IPS-20b (cell line): ENCODE data around the gene FAM184A.
"Not testable (repeated sequence)": the region's sequence is repeated elsewhere in the genome, so short reads cannot be mapped to it uniquely, and the experiment has no call there.

Experiments
- H3K27ac ChIP-seq: one replicate; pipeline ENCODE4 v1.5.1; 2013; ENCODE audit warnings: low read length
- H3K27me3 ChIP-seq: 2 replicates; pipeline ENCODE4 v1.6.1; 2013; ENCODE audit warnings: mild to moderate bottlenecking, low read length, inconsistent platforms; ENCODE audit not compliant: insufficient read depth
- H3K36me3 ChIP-seq: 2 replicates; pipeline ENCODE4 v1.6.1; 2013; ENCODE audit warnings: low read depth, mild to moderate bottlenecking, inconsistent platforms, low read length, moderate library complexity; ENCODE audit not compliant: insufficient read depth
- H3K4me1 ChIP-seq: 2 replicates; pipeline ENCODE4 v1.6.1; 2013; ENCODE audit warnings: mild to moderate bottlenecking, control low read depth, inconsistent platforms, low read length, moderate library complexity; ENCODE audit not compliant: insufficient read depth
- H3K4me3 ChIP-seq: 2 replicates; pipeline ENCODE4 v1.5.1; 2013; ENCODE audit warnings: mild to moderate bottlenecking, low read length, inconsistent platforms
- H3K9ac ChIP-seq: 2 replicates; pipeline ENCODE4 v1.6.1; 2013; ENCODE audit warnings: low read depth, mild to moderate bottlenecking, inconsistent platforms, low read length, moderate library complexity
- H3K9me3 ChIP-seq: 2 replicates; pipeline ENCODE4 v1.6.1; 2013; ENCODE audit warnings: mild to moderate bottlenecking, low read depth, low read length, inconsistent platforms; ENCODE audit not compliant: insufficient read depth

Gene FAM184A

GRCh38 chr6:119006974-119007373 lies 71.5 kb downstream of the FAM184A start:
- H3K9ac ChIP-seq = no peak overlapping the region
- H3K4me3 ChIP-seq = no peak overlapping the region
- H3K27ac ChIP-seq = no peak overlapping the region
- H3K4me1 ChIP-seq = no peaks in the 10 kb centered on the region; the same call in 1 of the 2 replicates
- H3K9me3 ChIP-seq = 0 out of 2 replicates have a peak, but pooled peaks cover 7% of the 10 kb centered on the region
- peaks cover 22% of the 10 kb centered on the region for H3K36me3 ChIP-seq
- H3K27me3 ChIP-seq = no peaks in the 10 kb centered on the region

DNA sequence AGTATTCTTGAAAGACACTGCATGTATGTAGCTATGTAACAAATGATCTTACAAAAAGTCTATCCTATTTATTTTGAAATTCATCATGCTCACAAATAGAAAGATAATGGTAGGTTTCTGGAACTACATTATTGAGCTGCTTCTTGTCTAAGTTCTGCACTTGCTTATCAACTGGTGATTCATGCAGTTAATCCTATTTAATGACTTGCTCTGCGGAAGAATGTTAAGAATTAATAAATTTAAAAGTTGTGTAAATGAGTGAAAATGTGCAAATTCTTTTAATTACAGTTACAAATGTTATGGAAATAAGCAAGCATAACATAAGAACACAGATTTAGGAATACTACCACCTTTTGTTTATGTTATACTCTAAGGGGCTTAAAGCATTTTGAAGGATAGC lies 76.4 kb downstream of the FAM184A start:
- Histone ChIP-seq H3K9me3 (no peaks in the 10 kb centered on the region), H3K27ac (no peak overlapping the region), H3K27me3 (no peaks in the 10 kb centered on the region), H3K4me1 (no peaks in the 10 kb centered on the region; the same call in 1 of the 2 replicates), H3K4me3 (no peak overlapping the region), H3K36me3 (peaks cover 14% of the 10 kb centered on the region; the same call in 1 of the 2 replicates), H3K9ac (no peak overlapping the region)

- no peak overlapping the region for H3K9ac ChIP-seq
- H3K27me3 ChIP-seq = no peaks in the 10 kb centered on the region
- H3K9me3 ChIP-seq = no peaks in the 10 kb centered on the region
- no peak overlapping the region for H3K27ac ChIP-seq
- no peak overlapping the region for H3K4me3 ChIP-seq
- H3K4me1 ChIP-seq = no peaks in the 10 kb centered on the region; the same call in 1 of the 2 replicates
- H3K36me3 ChIP-seq = 0 out of 2 replicates have a peak, but pooled peaks cover 9% of the 10 kb centered on the region
These were observed 78.9 kb downstream of the FAM184A start for GRCh38 chr6:118999494-119000040.

DNA sequence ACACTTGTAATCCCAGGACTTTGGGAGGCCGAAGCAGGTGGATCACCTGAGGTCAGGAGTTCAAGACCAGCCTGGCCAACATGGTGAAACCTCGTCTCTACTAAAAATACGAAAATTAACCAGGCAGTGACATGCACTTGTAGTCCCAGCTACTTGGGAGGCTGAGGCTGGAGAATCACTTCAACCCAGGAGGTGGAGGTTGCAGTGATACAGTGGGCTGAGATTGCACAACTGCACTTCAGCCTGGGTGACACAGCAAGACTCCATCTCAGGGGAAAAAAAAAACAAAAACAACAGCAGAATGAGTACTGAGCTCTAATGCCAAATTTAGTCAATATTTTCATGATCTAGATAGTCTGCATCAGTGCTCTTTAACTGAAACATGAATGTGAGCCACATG lies 81.0 kb downstream of the FAM184A start:
- H3K36me3 ChIP-seq, H3K9me3 ChIP-seq, H3K4me1 ChIP-seq, H3K27me3 ChIP-seq, H3K4me3 ChIP-seq, H3K27ac ChIP-seq, H3K9ac ChIP-seq: not testable (repeated sequence)

DNA sequence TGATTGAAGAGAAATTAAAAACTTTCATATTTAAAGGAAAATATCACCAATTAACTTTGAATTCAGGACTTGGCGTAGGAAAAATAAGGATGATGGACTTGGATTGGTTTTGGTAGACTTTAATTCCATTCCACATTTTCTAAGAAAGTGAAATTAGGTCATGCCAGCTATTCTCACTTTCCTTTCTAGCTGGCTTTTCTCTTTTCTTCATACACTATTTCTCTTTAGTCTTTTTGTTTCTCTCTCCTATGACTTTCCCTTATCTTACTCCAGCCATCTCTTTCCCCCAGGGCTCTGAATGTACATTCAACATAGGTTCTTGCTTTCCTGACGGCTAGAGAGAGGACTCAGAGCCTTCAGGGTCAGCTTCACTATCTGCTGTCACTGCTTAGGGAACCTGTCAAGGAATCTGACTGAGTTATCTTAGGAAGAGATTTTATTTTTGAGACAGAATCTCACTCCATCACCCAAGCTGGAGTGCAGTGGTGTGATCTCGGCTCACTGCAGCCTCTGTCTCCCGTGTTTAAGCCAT lies 82.1 kb downstream of the FAM184A start:
- Histone ChIP-seq H3K36me3 (0 out of 2 replicates have a peak, but pooled peaks cover 5% of the 10 kb centered on the region), H3K4me3 (no peak overlapping the region), H3K9ac (no peak overlapping the region), H3K27me3 (no peaks in the 10 kb centered on the region), H3K4me1 (no peaks in the 10 kb centered on the region), H3K27ac (no peak overlapping the region), H3K9me3 (no peaks in the 10 kb centered on the region)

GRCh38 chr6:118993803-118994251 lies 84.6 kb downstream of the FAM184A start:
- H3K27ac ChIP-seq = no peak overlapping the region
- 0 out of 2 replicates have a peak, but pooled peaks cover 4% of the 10 kb centered on the region for H3K36me3 ChIP-seq
- no peaks in the 10 kb centered on the region for H3K4me1 ChIP-seq
- no peaks in the 10 kb centered on the region for H3K27me3 ChIP-seq
- no peaks in the 10 kb centered on the region for H3K9me3 ChIP-seq
- no peak overlapping the region for H3K4me3 ChIP-seq
- H3K9ac ChIP-seq = no peak overlapping the region

- no peaks in the 10 kb centered on the region for H3K9me3 ChIP-seq
- H3K36me3 ChIP-seq = no peaks in the 10 kb centered on the region
- no peaks in the 10 kb centered on the region for H3K27me3 ChIP-seq
- no peaks in the 10 kb centered on the region for H3K4me1 ChIP-seq
- H3K9ac ChIP-seq = no peak overlapping the region
- H3K4me3 ChIP-seq = no peak overlapping the region
- H3K27ac ChIP-seq = no peak overlapping the region
These were observed 85.1 kb downstream of the FAM184A start for GRCh38 chr6:118993358-118993757.

- Histone ChIP-seq H3K4me3 (no peak overlapping the region), H3K9me3 (no peaks in the 10 kb centered on the region), H3K4me1 (no peaks in the 10 kb centered on the region), H3K27ac (no peak overlapping the region), H3K9ac (no peak overlapping the region), H3K36me3 (no peaks in the 10 kb centered on the region), H3K27me3 (no peaks in the 10 kb centered on the region)
These were observed 86.2 kb downstream of the FAM184A start for GRCh38 chr6:118992186-118992795.

GRCh38 chr6:118986312-118986711 lies 92.2 kb downstream of the FAM184A start:
- Histone ChIP-seq H3K4me3 (no peak overlapping the region), H3K27me3 (no peaks in the 10 kb centered on the region), H3K36me3 (no peaks in the 10 kb centered on the region), H3K9me3 (no peaks in the 10 kb centered on the region), H3K9ac (no peak overlapping the region), H3K27ac (no peak overlapping the region), H3K4me1 (no peaks in the 10 kb centered on the region)

- no peak overlapping the region for H3K27ac ChIP-seq
- no peak overlapping the region for H3K4me3 ChIP-seq
- no peaks in the 10 kb centered on the region for H3K4me1 ChIP-seq
- H3K9ac ChIP-seq = no peak overlapping the region
- H3K27me3 ChIP-seq = no peaks in the 10 kb centered on the region
- H3K9me3 ChIP-seq = no peaks in the 10 kb centered on the region
- H3K36me3 ChIP-seq = no peaks in the 10 kb centered on the region
These were observed 93.2 kb downstream of the FAM184A start for GRCh38 chr6:118985123-118985830.

- no peak overlapping the region for H3K9ac ChIP-seq
- H3K4me3 ChIP-seq = no peak overlapping the region
- no peaks in the 10 kb centered on the region for H3K4me1 ChIP-seq
- H3K9me3 ChIP-seq = no peaks in the 10 kb centered on the region
- H3K27ac ChIP-seq = no peak overlapping the region
- no peaks in the 10 kb centered on the region for H3K36me3 ChIP-seq
- no peaks in the 10 kb centered on the region for H3K27me3 ChIP-seq
These were observed 94.1 kb downstream of the FAM184A start for GRCh38 chr6:118984342-118984741.

DNA sequence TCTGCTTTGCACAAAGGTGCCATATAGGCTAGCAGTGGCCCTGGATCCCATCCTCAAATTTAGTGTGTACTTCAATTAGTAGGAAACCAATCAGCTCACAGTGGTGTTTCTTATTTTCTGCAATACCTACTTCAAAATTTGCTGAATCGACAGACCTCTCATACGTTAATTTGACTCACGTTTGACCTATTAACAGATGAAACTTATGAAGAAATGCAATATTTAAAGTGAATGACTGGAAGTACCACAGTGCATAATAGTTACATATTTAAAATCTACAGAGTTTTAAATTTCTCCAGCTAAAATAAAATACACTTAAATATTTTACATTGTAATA lies 95.9 kb downstream of the FAM184A start:
- no peaks in the 10 kb centered on the region for H3K9me3 ChIP-seq
- H3K36me3 ChIP-seq = peaks cover 11% of the 10 kb centered on the region; the same call in 1 of the 2 replicates

More for the DNA sequence above, 95.9 kb downstream of the FAM184A start:
- Histone ChIP-seq H3K9ac (no peak overlapping the region), H3K4me1 (no peaks in the 10 kb centered on the region), H3K4me3 (no peak overlapping the region), H3K27me3 (no peaks in the 10 kb centered on the region), H3K27ac (no peak overlapping the region)
